B cell (primary cell): ENCODE results near the gene PODN. TPM values are rescaled to one million over a fixed set of nuclear protein-coding genes. Genes with fewer than 3 reads are reported as not detected.

Experiments
- ATAC-seq: fragments of 200-7000 bp; cut with Tn5 transposase; one replicate; pipeline ENCODE4 v1.10.0; 2021; ENCODE audit warnings: low read depth, mild to moderate bottlenecking, moderate number of reproducible peaks, moderate library complexity
- CTCF ChIA-PET: fragments of 350-600 bp; sonication (Branson Sonifier 250); formaldehyde crosslinking; loops from one replicate; lab custom pipeline; 2021; ENCODE audit warnings: antibody characterized with exemption, inconsistent platforms; lab: Charles Lee
- POLR2A ChIA-PET: fragments of 350-600 bp; sonication (Branson Sonifier 250); formaldehyde crosslinking; loops from one replicate; lab custom pipeline; 2021; ENCODE audit warnings: antibody characterized with exemption; lab: Charles Lee
- DNase-seq: peaks from one replicate; pipeline ENCODE4 v3.0.0; 2013
- H2AFZ ChIP-seq: 2 replicates; pipeline ENCODE4 v1.6.1; 2012; ENCODE audit warnings: mild to moderate bottlenecking, low read depth, low read length; ENCODE audit not compliant: insufficient read depth, poor library complexity, severe bottlenecking
- H3K27ac ChIP-seq, 2 donors: 1 replicate in 1 of 2; 2 replicates in 1 of 2; pipeline ENCODE4 v1.5.1; 2012 to 2013; ENCODE audit warnings: low read length in 2 of 2, mild to moderate bottlenecking in 2 of 2, moderate library complexity in 1 of 2
- H3K27me3 ChIP-seq, 4 experiments: fragments of 200-600 bp in 1 of 4; sonication (generic) in 1 of 4; replicated peaks in 1 of 4; 1 replicate in 2 of 4; 2 replicates in 2 of 4; pipeline versions ENCODE4 v1.6.1 to v1.7.0; 2013 to 2016; ENCODE audit warnings: low read length in 3 of 4, mild to moderate bottlenecking in 2 of 4, mixed read lengths in 1 of 4, moderate library complexity in 1 of 4; ENCODE audit not compliant: insufficient read depth in 4 of 4, control insufficient read depth in 3 of 4; ENCODE audit errors: control extremely low read depth in 1 of 4
- H3K36me3 ChIP-seq, 2 experiments: replicated peaks in 1 of 2; 1 replicate in 1 of 2; 2 replicates in 1 of 2; pipeline versions ENCODE4 v1.6.1 to v1.7.1; 2013; ENCODE audit warnings: low read length in 1 of 2; ENCODE audit not compliant: insufficient read depth in 2 of 2, control insufficient read depth in 1 of 2; ENCODE audit errors: control extremely low read depth in 1 of 2, extremely low read depth in 1 of 2
- H3K4me1 ChIP-seq, 2 donors: fragments of 200-600 bp in 1 of 2; sonication (generic) in 1 of 2; 1 replicate in 1 of 2; 2 replicates in 1 of 2; pipeline versions ENCODE4 v1.5.1 to v1.6.1; 2013 to 2017; ENCODE audit warnings: low read length in 2 of 2; ENCODE audit not compliant: control insufficient read depth in 2 of 2, insufficient read depth in 2 of 2
- H3K4me2 ChIP-seq: replicated peaks from 2 replicates; pipeline ENCODE3; 2012; ENCODE audit warnings: mild to moderate bottlenecking, low read depth, low read length; ENCODE audit not compliant: poor library complexity, severe bottlenecking
- H3K4me3 ChIP-seq, 5 experiments: fragments of 200-600 bp in 1 of 5; sonication (generic) in 1 of 5; 1 replicate in 3 of 5; 2 replicates in 2 of 5; pipeline versions ENCODE4 v1.5.1 to v1.7.0; 2011 to 2016; ENCODE audit warnings: low read length in 4 of 5, mild to moderate bottlenecking in 4 of 5, low read depth in 2 of 5, control low read depth in 1 of 5, moderate library complexity in 1 of 5; ENCODE audit not compliant: insufficient read depth in 1 of 5; ENCODE audit errors: control extremely low read depth in 1 of 5, extremely low read depth in 1 of 5
- H3K79me2 ChIP-seq: fragments of 200-600 bp; sonication (generic); one replicate; pipeline ENCODE4 v1.6.0; 2016; ENCODE audit warnings: low read length; ENCODE audit not compliant: control insufficient read depth, insufficient read depth
- H3K9ac ChIP-seq: fragments of 200-600 bp; sonication (generic); 2 replicates; pipeline ENCODE4 v1.6.1; 2017; ENCODE audit warnings: mild to moderate bottlenecking, low read length, moderate library complexity
- H3K9me3 ChIP-seq, 3 donors: one replicate each; pipeline versions ENCODE4 v1.6.1 to v1.7.1; 2013; ENCODE audit warnings: low read length in 2 of 3; ENCODE audit not compliant: control insufficient read depth in 2 of 3, insufficient read depth in 1 of 3; ENCODE audit errors: control extremely low read depth in 1 of 3
- H4K20me1 ChIP-seq: 2 replicates; pipeline ENCODE4 v1.6.0; 2012; ENCODE audit warnings: mild to moderate bottlenecking, low read length; ENCODE audit not compliant: insufficient read depth, control insufficient read depth, poor library complexity, severe bottlenecking
- H3K27ac Mint-ChIP-seq: one replicate; pipeline ENCODE4 v1.8.0; 2021; ENCODE audit warnings: mixed read lengths
- H3K27me3 Mint-ChIP-seq: one replicate; pipeline ENCODE4 v1.8.0; 2021; ENCODE audit warnings: mixed read lengths
- H3K4me1 Mint-ChIP-seq: one replicate; pipeline ENCODE4 v1.8.0; 2021; ENCODE audit warnings: mixed read lengths
- H3K4me3 Mint-ChIP-seq: one replicate; pipeline ENCODE4 v1.8.0; 2021; ENCODE audit warnings: mixed read lengths
- H3K9me3 Mint-ChIP-seq: one replicate; pipeline ENCODE4 v1.8.0; 2022; ENCODE audit warnings: mixed read lengths; ENCODE audit not compliant: insufficient read depth
- EZH2 ChIP-seq: IDR thresholded peaks from 2 replicates; pipeline ENCODE4 v1.6.1; 2012; ENCODE audit warnings: borderline replicate concordance, low read depth, mild to moderate bottlenecking, moderate library complexity, low read length; ENCODE audit not compliant: insufficient read depth, poor library complexity, severe bottlenecking
- WGBS: methylation state at CpG from one replicate; pipeline ENCODE4 v1.1.5; 2013; ENCODE audit warnings: missing lambda C conversion rate; ENCODE audit not compliant: insufficient coverage; 5-methylcytosine and 5-hydroxymethylcytosine counted together
- intact Hi-C: fragments of 100-400 bp; cut with micrococcal nuclease; formaldehyde crosslinking; loops from one replicate; pipeline ENCODE4 v1.10.0; 2022
- polyA plus RNA-seq: library from polyadenylated mRNA; depleted of rRNA; stranded (reverse); fragments of >200 nt; gene quantifications from 2 replicates; pipeline ENCODE4 v1.2.3, GENCODE V29; 2012
- total RNA-seq, 2 donors: library from RNA; stranded (reverse); fragments of 120-200 nt in 1 of 2; gene quantifications; 1 replicate in 1 of 2; 2 replicates in 1 of 2; pipeline versions ENCODE4 v1.2.3 to v1.2.4, GENCODE V29; 2013 to 2022
- TF ChIP-seq, protein P1 (sequence below): fragments of 200-600 bp; IDR thresholded peaks from one replicate; pipeline ENCODE4 v1.8.0; 2022; ENCODE audit warnings: antibody characterized with exemption, mild to moderate bottlenecking

The PODN gene
- total and polyA plus RNA-seq, 2 donors (not counting 1 experiment from before 2014, with no cell fraction given): not detected

DNA sequence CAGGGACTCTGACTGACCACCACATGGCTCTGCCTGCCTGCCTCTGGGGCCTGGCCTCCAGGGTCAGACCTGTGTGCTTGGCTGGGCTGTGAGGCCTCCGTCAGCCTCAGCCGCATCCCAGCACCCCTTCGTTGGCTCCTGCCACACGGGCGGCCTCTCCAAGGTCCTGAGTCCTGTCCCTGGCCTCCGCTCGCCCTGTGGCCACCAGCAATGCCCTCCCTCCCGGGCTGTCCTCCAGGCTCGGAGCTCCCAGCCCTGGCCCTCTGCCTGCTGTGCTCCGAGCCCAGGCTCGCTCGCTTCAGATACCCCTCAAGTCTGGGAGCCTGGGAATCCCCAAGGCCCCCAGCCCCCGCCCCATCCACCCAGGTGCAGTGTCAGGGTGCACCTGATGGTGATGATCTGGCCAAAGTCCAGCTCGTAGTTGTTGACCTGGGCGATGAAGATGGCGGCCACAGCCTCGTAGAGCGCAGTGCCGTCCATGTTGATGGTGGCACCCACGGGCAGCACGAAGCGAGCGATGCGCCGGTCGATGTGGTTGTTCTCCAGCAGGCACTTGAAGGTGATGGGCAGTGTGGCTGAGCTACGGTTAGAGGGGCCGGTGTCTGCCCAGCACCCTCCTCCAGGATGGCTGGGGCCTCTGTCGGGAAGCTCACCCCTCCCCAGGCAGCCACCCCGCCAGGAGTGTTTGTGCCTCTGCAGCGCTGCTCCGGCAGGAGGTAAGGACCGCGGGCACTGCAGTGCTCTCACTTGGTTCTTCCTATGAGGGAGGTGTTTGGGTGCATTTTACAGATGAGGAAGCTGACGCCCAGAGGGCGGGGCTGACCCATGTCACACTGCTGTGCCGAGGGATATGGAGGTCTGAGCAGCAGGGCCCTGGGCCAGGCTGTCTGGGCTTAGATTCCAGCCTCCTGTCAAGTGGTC, 28.5 kb downstream of the PODN start:
- 90% methylated on average over 37 of the region's 37 CpGs for WGBS
- no peak overlapping the region for H3K4me3 Mint-ChIP-seq
- no peak for ATAC-seq
- Histone ChIP-seq H3K4me1 (no peaks in the 10 kb centered on the region), H3K27ac (no peak overlapping the region), H2AFZ (no peak overlapping the region), H3K27me3 (no peaks in the 10 kb centered on the region), H3K36me3 (no peaks in the 10 kb centered on the region), H3K4me3 (no peak overlapping the region), H3K4me2 (no peak overlapping the region), H3K79me2 (no peaks in the 10 kb centered on the region), H3K9ac (no peak overlapping the region), H4K20me1 (no peaks in the 10 kb centered on the region), H3K9me3 (peaks cover 0 to 10% (median 0%) of the 10 kb centered on the region in 3 donors)
- POLR2A ChIA-PET: no interaction called here
- intact Hi-C loops: no loop called here
- TF ChIP-seq, protein P1, sequence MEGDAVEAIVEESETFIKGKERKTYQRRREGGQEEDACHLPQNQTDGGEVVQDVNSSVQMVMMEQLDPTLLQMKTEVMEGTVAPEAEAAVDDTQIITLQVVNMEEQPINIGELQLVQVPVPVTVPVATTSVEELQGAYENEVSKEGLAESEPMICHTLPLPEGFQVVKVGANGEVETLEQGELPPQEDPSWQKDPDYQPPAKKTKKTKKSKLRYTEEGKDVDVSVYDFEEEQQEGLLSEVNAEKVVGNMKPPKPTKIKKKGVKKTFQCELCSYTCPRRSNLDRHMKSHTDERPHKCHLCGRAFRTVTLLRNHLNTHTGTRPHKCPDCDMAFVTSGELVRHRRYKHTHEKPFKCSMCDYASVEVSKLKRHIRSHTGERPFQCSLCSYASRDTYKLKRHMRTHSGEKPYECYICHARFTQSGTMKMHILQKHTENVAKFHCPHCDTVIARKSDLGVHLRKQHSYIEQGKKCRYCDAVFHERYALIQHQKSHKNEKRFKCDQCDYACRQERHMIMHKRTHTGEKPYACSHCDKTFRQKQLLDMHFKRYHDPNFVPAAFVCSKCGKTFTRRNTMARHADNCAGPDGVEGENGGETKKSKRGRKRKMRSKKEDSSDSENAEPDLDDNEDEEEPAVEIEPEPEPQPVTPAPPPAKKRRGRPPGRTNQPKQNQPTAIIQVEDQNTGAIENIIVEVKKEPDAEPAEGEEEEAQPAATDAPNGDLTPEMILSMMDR: no peak
- TF ChIP-seq EZH2: no peak
- H3K27ac Mint-ChIP-seq: no peak overlapping the region
- CTCF ChIA-PET: no interaction called here
- no peak for DNase-seq
- no peaks in the 10 kb centered on the region for H3K27me3 Mint-ChIP-seq
- H3K4me1 Mint-ChIP-seq: no peaks in the 10 kb centered on the region
- no peaks in the 10 kb centered on the region for H3K9me3 Mint-ChIP-seq
